Stimulated activated CD8-positive, alpha-beta memory T cell treated with anti-CD3 and anti-CD28 coated beads, Interleukin-7, amount 100 ng/mL, for 1 hour (primary cell): ENCODE data around the gene STIM1.
"Not testable (repeated sequence)": the region's sequence is repeated elsewhere in the genome, so short reads cannot be mapped to it uniquely, and the experiment has no call there.

Source experiments
- DNase-seq, 2 donors: peaks; one replicate each; pipeline ENCODE4 v3.0.0-alpha.2; 2020; ENCODE audit warnings: low read depth in 2 of 2

STIM1 gene

DNA sequence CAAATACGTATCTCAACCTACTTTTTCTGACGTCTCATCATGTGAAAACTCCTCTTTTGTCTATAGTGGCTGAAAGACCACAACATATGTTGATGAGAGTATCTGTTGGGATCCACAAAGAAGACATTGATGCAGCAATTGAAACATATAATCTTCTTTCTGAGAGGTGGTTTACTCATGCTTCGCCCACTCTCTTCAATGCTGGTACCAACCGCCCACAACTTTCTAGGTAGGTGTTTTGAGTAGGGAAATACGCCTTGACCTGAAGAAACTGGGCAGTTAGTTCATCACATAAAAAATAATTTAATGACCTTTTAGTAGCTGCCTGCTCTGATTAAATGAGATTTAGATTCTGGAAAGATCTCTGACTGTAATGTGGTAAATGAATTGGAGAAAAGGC, 256.4 kb downstream of the STIM1 start:
- no peak for DNase-seq

DNA sequence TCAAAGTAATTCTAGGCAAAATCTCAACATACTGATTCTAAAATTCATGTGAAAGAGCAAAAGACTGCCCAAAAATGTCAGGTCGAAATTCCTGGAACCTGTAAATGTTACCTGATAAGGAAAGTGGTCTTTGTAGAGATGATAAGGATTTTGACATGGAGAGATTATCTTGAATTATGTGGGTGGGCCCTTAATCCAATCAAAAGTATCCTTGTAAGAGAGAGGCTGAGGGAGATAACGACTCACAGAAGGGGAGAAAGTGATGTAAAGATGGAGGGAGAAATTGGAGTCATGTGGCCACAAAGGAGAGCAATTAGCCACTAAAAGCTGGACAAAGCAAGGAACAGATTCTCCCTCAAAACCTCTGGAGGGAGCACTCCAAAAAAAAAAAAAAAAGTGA, 259.7 kb downstream of the STIM1 start:
- no peak for DNase-seq

DNA sequence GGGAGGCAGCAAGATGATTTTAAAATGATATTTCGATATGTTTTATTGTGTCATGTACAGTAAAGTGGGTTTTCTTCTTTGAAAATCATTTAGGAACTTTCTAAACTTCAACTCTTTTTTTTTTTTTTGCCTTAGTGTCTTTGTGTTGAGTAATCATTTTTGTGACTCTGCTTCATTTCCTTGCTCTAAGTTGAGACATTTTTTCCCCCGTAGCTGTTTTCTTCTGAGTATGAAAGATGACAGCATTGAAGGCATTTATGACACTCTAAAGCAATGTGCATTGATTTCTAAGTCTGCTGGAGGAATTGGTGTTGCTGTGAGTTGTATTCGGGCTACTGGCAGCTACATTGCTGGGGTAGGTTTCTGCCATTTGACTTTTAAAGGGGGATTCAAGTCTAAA, 262.6 kb downstream of the STIM1 start:
- no peak for DNase-seq

DNA sequence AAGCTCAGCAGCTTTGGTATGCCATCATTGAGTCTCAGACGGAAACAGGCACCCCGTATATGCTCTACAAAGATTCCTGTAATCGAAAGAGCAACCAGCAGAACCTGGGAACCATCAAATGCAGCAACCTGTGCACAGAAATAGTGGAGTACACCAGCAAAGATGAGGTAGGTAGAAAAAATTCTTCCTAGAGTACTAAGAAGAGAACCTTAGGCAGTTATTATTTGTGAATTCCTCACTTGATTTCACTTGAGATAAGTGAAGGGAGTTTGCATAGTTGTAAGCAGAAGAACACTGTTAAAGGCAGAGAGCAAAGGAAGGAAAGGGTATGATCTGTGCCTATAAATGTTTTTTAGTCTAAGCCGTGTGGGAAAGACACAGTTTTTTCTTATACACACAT, 267.8 kb downstream of the STIM1 start:
- no peak for DNase-seq

DNA sequence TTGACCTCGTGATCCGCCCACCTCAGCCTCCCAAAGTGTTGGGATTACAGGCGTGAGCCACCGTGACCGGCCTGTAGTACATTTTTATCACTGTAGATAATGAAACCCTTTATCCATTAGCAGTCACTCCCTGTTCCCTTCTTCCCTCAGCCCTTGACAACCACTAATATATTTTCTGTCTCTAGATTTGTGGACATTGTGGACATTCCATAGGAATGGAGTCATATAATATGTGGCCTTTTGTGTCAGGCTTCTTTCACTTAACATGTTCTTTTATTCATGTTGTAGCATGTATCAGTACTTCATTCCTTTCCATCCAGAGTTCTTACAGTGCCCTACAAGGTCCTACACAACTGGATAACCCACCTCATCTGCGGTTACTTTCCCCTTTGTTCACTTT, 269.7 kb downstream of the STIM1 start:
- no peak for DNase-seq

DNA sequence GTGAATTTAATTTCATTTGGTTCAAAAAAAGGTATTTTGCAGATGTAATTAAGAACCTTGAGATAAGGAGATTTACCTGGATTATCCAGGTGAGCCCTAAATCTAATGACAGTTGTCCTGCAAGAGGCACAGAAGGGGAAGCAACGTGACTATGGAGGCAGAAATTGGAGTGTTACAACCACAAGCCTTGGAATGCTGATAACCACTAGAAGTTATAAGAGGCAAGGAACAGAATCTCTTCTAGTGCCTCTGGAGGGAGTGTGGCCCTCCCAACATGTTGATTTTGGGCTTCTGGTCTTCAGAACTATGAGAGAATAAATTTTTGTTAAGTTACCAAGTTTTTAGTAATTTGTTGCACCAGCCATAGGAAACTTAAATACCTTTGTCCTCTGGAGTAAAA, 271.9 kb downstream of the STIM1 start:
- no peak for DNase-seq

DNA sequence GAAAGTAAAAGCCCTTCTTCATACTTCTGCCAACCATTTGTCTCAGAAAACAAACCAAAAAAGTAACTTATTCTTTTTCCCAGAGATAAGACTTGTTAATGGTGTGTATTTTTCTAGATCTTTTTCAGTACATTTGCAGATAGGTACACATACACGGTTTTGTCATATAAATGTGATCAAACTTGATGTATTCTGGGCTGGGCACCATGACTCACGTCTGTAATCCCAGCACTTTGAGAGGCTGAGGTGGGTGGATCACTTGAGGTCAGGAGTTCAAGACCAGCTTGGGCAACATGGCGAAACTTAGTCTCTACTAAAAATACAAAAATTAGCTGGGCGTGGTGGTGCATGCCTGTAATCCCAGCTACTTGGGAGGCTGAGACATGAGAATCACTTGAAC, 274.8 kb downstream of the STIM1 start:
- DNase-seq, result not testable (repeated sequence)

DNA sequence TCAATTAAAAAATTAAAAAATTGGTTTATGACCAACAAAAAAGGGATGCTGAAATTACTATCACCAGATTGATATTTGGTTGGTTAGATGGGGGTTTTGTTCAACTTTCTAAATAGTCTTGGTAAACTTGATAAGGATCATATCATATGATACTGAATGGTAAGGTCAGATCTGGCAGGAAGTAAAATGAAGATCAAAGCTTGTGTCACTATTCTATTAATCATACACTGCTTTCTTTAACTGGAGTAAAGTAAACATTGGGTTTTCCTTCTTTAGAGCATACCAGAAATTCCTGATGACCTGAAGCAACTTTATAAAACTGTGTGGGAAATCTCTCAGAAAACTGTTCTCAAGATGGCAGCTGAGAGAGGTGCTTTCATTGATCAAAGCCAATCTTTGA, 279.3 kb downstream of the STIM1 start:
- DNase-seq, result no peak

DNA sequence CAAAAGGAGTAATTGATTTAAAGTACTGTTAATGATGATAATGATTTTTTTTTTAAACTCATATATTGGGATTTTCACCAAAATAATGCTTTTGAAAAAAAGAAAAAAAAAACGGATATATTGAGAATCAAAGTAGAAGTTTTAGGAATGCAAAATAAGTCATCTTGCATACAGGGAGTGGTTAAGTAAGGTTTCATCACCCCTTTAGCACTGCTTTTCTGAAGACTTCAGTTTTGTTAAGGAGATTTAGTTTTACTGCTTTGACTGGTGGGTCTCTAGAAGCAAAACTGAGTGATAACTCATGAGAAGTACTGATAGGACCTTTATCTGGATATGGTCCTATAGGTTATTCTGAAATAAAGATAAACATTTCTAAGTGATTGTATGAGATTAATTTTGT, 283.0 kb downstream of the STIM1 start:
- DNase-seq, result no peak

DNA sequence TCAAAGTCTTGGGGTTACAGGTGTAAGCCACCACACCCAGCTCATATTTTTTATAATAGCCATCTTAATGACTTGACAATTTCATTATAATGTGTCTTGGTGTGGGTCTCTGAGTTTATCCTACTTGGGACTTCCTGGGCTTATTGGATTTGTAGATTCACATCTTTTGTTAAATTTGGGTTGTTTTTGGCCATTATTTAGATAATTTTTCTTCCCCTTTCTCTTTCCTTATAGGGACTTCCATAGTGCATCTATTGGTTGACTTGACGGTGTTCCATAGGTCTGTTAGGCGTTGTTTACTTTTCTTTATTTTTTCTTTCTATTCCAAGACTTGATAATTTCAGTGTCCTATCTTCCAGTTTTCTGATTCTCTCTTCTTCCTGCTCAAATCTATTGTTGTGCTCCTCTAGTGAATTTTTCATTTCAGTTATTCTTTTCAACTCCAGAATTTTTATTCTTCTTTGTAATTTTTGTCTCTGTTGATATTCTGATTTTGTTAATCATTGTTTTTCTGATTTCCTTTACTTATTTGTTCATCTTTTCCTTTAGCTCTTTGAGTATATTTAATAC, 284.7 kb downstream of the STIM1 start:
- no peak for DNase-seq
